HCT116 (cell line): ENCODE results near the gene NOTCH1. TPM values are rescaled to one million over a fixed set of nuclear protein-coding genes. Genes with fewer than 3 reads are reported as not detected.

Experiments
- ATAC-seq: fragments of 200-7000 bp; cut with Tn5 transposase; 2 replicates; pipeline ENCODE4 v1.9.1; 2020; ENCODE audit warnings: mild to moderate bottlenecking, moderate library complexity
- BruUV-seq: library from RNA; stranded (reverse); fragments of 400-500 nt; replicated peaks from 2 replicates; lab custom pipeline; 2021; lab: Mats Ljungman, UMichigan
- CTCF ChIA-PET: fragments of 300-600 bp; sonication (Branson Sonifier 250); formaldehyde crosslinking; loops from one replicate; lab custom pipeline; 2021; ENCODE audit warnings: antibody characterized with exemption; lab: Charles Lee
- POLR2A ChIA-PET: fragments of 300-600, 350-600 bp; sonication (Branson Sonifier 250); formaldehyde crosslinking; loops from one replicate; lab custom pipeline; 2021; ENCODE audit warnings: antibody characterized with exemption; lab: Charles Lee
- RAD21 ChIA-PET, 2 experiments: fragments of 300-600 bp; sonication (Branson Sonifier 250); formaldehyde crosslinking; loops; one replicate each; lab custom pipeline; 2023; ENCODE audit warnings: low total read pairs in 2 of 2; ENCODE audit not compliant: uncharacterized antibody in 2 of 2, unreplicated experiment in 2 of 2, low non-redundant PET in 1 of 2; lab: Charles Lee
- DNase-seq: peaks from one replicate; pipeline ENCODE4 v3.0.0-alpha.2; 2010; ENCODE audit warnings: low read depth, low spot score
- H2AFZ ChIP-seq: fragments of 200-600 bp; shearing (Covaris generic), sonication (generic); 2 replicates; pipeline ENCODE4 v1.6.1; 2017; ENCODE audit warnings: low read depth, mixed run types, mixed read lengths, antibody characterized with exemption, low read length; ENCODE audit not compliant: poor library complexity, severe bottlenecking
- H3K27ac ChIP-seq: 2 replicates; pipeline ENCODE4 v1.5.1; 2012; ENCODE audit warnings: low read depth, low read length
- H3K27me3 ChIP-seq: fragments of 200-600 bp; sonication (generic); 2 replicates; pipeline ENCODE4 v1.6.1; 2016; ENCODE audit warnings: mixed run types, low read length, mixed read lengths; ENCODE audit not compliant: insufficient read depth
- H3K36me3 ChIP-seq, 2 experiments: fragments of 200-500 bp in 1 of 2; fragments of 200-600 bp in 1 of 2; sonication (Bioruptor generic) in 1 of 2; sonication (generic) in 1 of 2; 2 replicates each; pipeline versions ENCODE4 v1.5.1 to v1.6.1; 2014 to 2016; ENCODE audit warnings: low read length in 2 of 2, inconsistent platforms in 1 of 2, mixed read lengths in 1 of 2, mixed run types in 1 of 2; ENCODE audit not compliant: insufficient read depth in 2 of 2, control insufficient read depth in 1 of 2
- H3K4me1 ChIP-seq, 2 experiments: fragments of 200-600 bp in 1 of 2; sonication (generic) in 1 of 2; 2 replicates each; pipeline versions ENCODE4 v1.5.1 to v1.6.1; 2012 to 2017; ENCODE audit warnings: low read length in 2 of 2, inconsistent platforms in 1 of 2, mild to moderate bottlenecking in 1 of 2, mixed read lengths in 1 of 2, mixed run types in 1 of 2, moderate library complexity in 1 of 2; ENCODE audit not compliant: insufficient read depth in 2 of 2, control insufficient read depth in 1 of 2
- H3K4me2 ChIP-seq: fragments of 200-600 bp; sonication (generic); 2 replicates; pipeline ENCODE4 v1.6.1; 2017; ENCODE audit warnings: mixed run types, low read length, mixed read lengths
- H3K4me3 ChIP-seq, 2 experiments: fragments of 200-600 bp in 1 of 2; sonication (generic) in 1 of 2; replicated peaks in 1 of 2; 2 replicates each; pipeline ENCODE4 v1.5.1; 2011 to 2016; ENCODE audit warnings: low read length in 2 of 2, control low read depth in 1 of 2, low read depth in 1 of 2, mild to moderate bottlenecking in 1 of 2, mixed read lengths in 1 of 2, mixed run types in 1 of 2
- H3K79me2 ChIP-seq: fragments of 200-600 bp; sonication (generic); 2 replicates; pipeline ENCODE4 v1.6.1; 2017; ENCODE audit warnings: mild to moderate bottlenecking, mixed run types, low read length, moderate library complexity, mixed read lengths; ENCODE audit not compliant: insufficient read depth
- H3K9ac ChIP-seq: fragments of 200-600 bp; sonication (generic); 2 replicates; pipeline ENCODE4 v1.6.1; 2016; ENCODE audit warnings: low read length, mixed read lengths
- H3K9me2 ChIP-seq: fragments of 200-600 bp; sonication (generic), shearing (Covaris generic); 2 replicates; pipeline ENCODE4 v1.6.1; 2017; ENCODE audit warnings: mixed run types, mild to moderate bottlenecking, moderate library complexity; ENCODE audit not compliant: insufficient read depth
- H3K9me3 ChIP-seq, 2 experiments: fragments of 200-500 bp in 1 of 2; fragments of 200-600 bp in 1 of 2; sonication (Bioruptor generic) in 1 of 2; sonication (generic) in 1 of 2; 2 replicates each; pipeline ENCODE4 v1.6.1; 2014 to 2017; ENCODE audit warnings: low read length in 2 of 2, mixed read lengths in 2 of 2, inconsistent platforms in 1 of 2, low read depth in 1 of 2, mild to moderate bottlenecking in 1 of 2, mixed run types in 1 of 2, moderate library complexity in 1 of 2; ENCODE audit not compliant: control insufficient read depth in 1 of 2, insufficient read depth in 1 of 2
- H4K20me1 ChIP-seq: fragments of 200-600 bp; sonication (generic), shearing (Covaris generic); 2 replicates; pipeline ENCODE4 v1.6.1; 2017; ENCODE audit warnings: mixed run types, mild to moderate bottlenecking, moderate library complexity; ENCODE audit not compliant: insufficient read depth
- CBX3 ChIP-seq: IDR thresholded peaks from 2 replicates; pipeline ENCODE4 v1.6.1; 2012; ENCODE audit warnings: low read depth
- CEBPB ChIP-seq: IDR thresholded peaks from 2 replicates; pipeline ENCODE4 v1.6.1; 2012; ENCODE audit warnings: low read depth
- CTCF ChIP-seq, 3 experiments: fragments of 200-600 bp in 1 of 3; sonication (generic) in 1 of 3; IDR thresholded peaks in 2 of 3; conservative IDR thresholded peaks in 1 of 3; 2 replicates each; pipeline ENCODE4 v1.5.1; 2012 to 2017; ENCODE audit warnings: low read depth in 2 of 3, low read length in 2 of 3, antibody characterized with exemption in 1 of 3, borderline replicate concordance in 1 of 3, control low read depth in 1 of 3, mild to moderate bottlenecking in 1 of 3, mixed read lengths in 1 of 3, mixed run types in 1 of 3, moderate library complexity in 1 of 3; ENCODE audit not compliant: insufficient read depth in 1 of 3
- FOSL1 ChIP-seq: IDR thresholded peaks from 2 replicates; pipeline ENCODE4 v1.6.1; 2012; ENCODE audit warnings: low read depth
- JUND ChIP-seq: IDR thresholded peaks from 2 replicates; pipeline ENCODE4 v1.6.1; 2012
- MAX ChIP-seq: IDR thresholded peaks from 2 replicates; pipeline ENCODE4 v1.6.1; 2012
- POLR2A ChIP-seq: IDR thresholded peaks from 2 replicates; pipeline ENCODE4 v1.7.0; 2011; ENCODE audit warnings: borderline replicate concordance; ENCODE audit not compliant: insufficient read depth, insufficient read length; ENCODE audit errors: extremely low read depth
- REST ChIP-seq: IDR thresholded peaks from 2 replicates; pipeline ENCODE4 v1.6.1; 2012; ENCODE audit warnings: low read depth
- SRF ChIP-seq: IDR thresholded peaks from 2 replicates; pipeline ENCODE4 v1.6.1; 2012; ENCODE audit warnings: low read depth
- YY1 ChIP-seq: IDR thresholded peaks from 2 replicates; pipeline ENCODE4 v1.6.1; 2011; ENCODE audit warnings: low read length, low read depth, moderate library complexity, mild to moderate bottlenecking; ENCODE audit not compliant: insufficient replicate concordance; ENCODE audit errors: extremely low read depth
- ZFX ChIP-seq: fragments of 450-650 bp; IDR thresholded peaks from 2 replicates; pipeline ENCODE4 v1.6.1; 2017
- intact Hi-C: fragments of 100-400 bp; cut with micrococcal nuclease; formaldehyde crosslinking; loops from 2 replicates; pipeline ENCODE4 v1.10.0; 2022
- total RNA-seq: library from RNA; stranded (reverse); gene quantifications from one replicate; pipeline ENCODE4 v1.2.1, GENCODE V29; 2021; ENCODE audit not compliant: unreplicated experiment
- TF ChIP-seq, protein P1 (sequence below): IDR thresholded peaks from 2 replicates; pipeline ENCODE4 v1.6.1; 2012

Gene NOTCH1
- total RNA-seq, 1 experiment from 2014 or later, result 36.2 TPM

GRCh38 chr9:136558373-136558772, 12.5 kb upstream of the NOTCH1 start (continued):
- TF ChIP-seq REST, result no peak

DNA sequence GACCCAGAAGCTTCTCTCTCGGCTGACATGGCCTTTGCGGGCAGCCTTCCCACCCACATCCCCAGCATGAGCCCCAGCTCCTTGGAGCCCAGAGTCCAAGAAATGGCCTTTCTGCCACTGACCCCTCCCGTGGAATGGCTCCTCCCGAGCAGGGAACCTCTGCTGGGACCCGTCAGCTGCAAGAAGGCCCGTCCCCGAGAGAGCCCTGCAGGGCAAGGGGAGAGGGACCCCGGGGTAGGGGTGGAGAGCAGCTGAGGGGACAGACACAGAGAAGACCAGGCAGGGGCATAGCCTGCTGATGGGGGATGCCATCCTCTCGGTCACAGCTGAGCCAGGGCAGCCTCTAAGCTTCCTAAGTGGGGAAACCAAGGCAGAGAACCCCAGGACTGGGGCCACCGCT, 11.2 kb upstream of the NOTCH1 start:
- H3K27ac ChIP-seq, result no peak overlapping the region
- CTCF ChIA-PET, result no interaction called here

More for the DNA sequence above, 11.2 kb upstream of the NOTCH1 start:
- intact Hi-C loops, result no loop called here
- Histone ChIP-seq H3K9me2 (no peaks in the 10 kb centered on the region), H3K36me3 (no peaks in the 10 kb centered on the region), H4K20me1 (no peaks in the 10 kb centered on the region), H3K4me1 (peaks cover 8 to 12% of the 10 kb centered on the region in 2 experiments), H2AFZ (no peak overlapping the region), H3K4me2 (no peak overlapping the region), H3K9ac (no peak overlapping the region), H3K9me3 (peaks cover 5 to 7% of the 10 kb centered on the region in 2 experiments; a peak in 1 of 4 replicates), H3K27me3 (no peaks in the 10 kb centered on the region), H3K4me3 (no peak overlapping the region), H3K79me2 (no peaks in the 10 kb centered on the region)
- DNase-seq (no peak), ATAC-seq (no peak)
- POLR2A ChIA-PET, result interaction anchor here (0.5 kb wide), 1 partner anchor 14 kb away, joined by 3 read pairs; no protein-coding TSS in a partner anchor
- RAD21 ChIA-PET, result no interaction called here
- no TSS peak for BruUV-seq
- TF ChIP-seq, protein P1, sequence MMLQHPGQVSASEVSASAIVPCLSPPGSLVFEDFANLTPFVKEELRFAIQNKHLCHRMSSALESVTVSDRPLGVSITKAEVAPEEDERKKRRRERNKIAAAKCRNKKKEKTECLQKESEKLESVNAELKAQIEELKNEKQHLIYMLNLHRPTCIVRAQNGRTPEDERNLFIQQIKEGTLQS, result no peak
- no peak for TF ChIP-seq JUND
- TF ChIP-seq SRF, result no peak
- no peak for TF ChIP-seq POLR2A
- no peak for TF ChIP-seq FOSL1
- TF ChIP-seq CTCF (IDR thresholded peaks at IDR 0.05 in 2 of 3, conservative IDR thresholded peaks at IDR 0.05 in 1 of 3; ENCODE audit: borderline replicate concordance in 1 of 3, insufficient read depth in 1 of 3, low read depth in 2 of 3, low read length in 2 of 3), result no peak
- no peak for TF ChIP-seq MAX
- TF ChIP-seq REST, result no peak
- no peak for TF ChIP-seq CBX3
- no peak for TF ChIP-seq YY1
- no peak for TF ChIP-seq ZFX
- no peak for TF ChIP-seq CEBPB
